Left lung (tissue), 10 donors: ENCODE results near the gene EYA2. TPM values are rescaled to one million over a fixed set of nuclear protein-coding genes. Genes with fewer than 3 reads are reported as not detected.

Experiments
- ATAC-seq: fragments of 200-7000 bp; cut with Tn5 transposase; one replicate; pipeline ENCODE4 v1.9.1; 2020; ENCODE audit warnings: moderate library complexity
- DNase-seq, 4 donors: peaks; one replicate each; pipeline ENCODE4 v3.0.0-alpha.2; 2013 to 2020
- H3K27ac ChIP-seq, 2 donors: fragments of 200-600 bp; sonication (generic) in 1 of 2; one replicate each; pipeline versions ENCODE4 v1.5.0 to v1.8.0; 2020 to 2021
- H3K27me3 ChIP-seq, 2 donors: fragments of 200-600 bp; sonication (generic) in 1 of 2; one replicate each; pipeline versions ENCODE4 v1.5.0 to v1.8.0; 2020 to 2021
- H3K36me3 ChIP-seq, 2 donors: fragments of 200-600 bp; sonication (generic) in 1 of 2; one replicate each; pipeline versions ENCODE4 v1.5.0 to v1.8.0; 2020 to 2021
- H3K4me1 ChIP-seq, 2 donors: fragments of 200-600 bp; one replicate each; pipeline ENCODE4 v1.8.0; 2021
- H3K4me3 ChIP-seq, 2 donors: fragments of 200-600 bp; sonication (generic) in 1 of 2; one replicate each; pipeline versions ENCODE4 v1.5.0 to v1.8.0; 2020 to 2021; ENCODE audit warnings: mild to moderate bottlenecking in 1 of 2
- H3K9me3 ChIP-seq, 2 donors: fragments of 200-600 bp; sonication (generic) in 1 of 2; one replicate each; pipeline versions ENCODE4 v1.5.0 to v1.8.0; 2020 to 2021
- CTCF ChIP-seq, 2 donors: fragments of 200-600 bp; sonication (generic) in 1 of 2; IDR thresholded peaks; one replicate each; pipeline versions ENCODE4 v1.5.0 to v1.8.0; 2021; ENCODE audit warnings: antibody characterized with exemption in 2 of 2
- intact Hi-C, 2 donors: fragments of 100-400 bp; cut with DNase I; formaldehyde crosslinking; loops; one replicate each; pipeline versions ENCODE4 v1.11.2 to v1.14.2; 2022
- polyA plus RNA-seq, 6 donors: library from polyadenylated mRNA; unstranded; fragments of 120-200 nt; gene quantifications; one replicate each; pipeline ENCODE4 v1.2.1, GENCODE V29; 2013; ENCODE audit not compliant: insufficient read length in 6 of 6
- total RNA-seq, 2 donors: library from RNA; stranded (reverse); fragmentation: NEBNext Ultra II Directional; extraction: Animal tissue kit (Norgen Biotek cat#: 25700); gene quantifications; one replicate each; pipeline ENCODE4 v1.2.1, GENCODE V29; 2021
- donor health status: DM: no; HTN: yes; CAD: no.
- donor health status: DM: no; HTN: no; CAD: no.

Gene EYA2
- total and polyA plus RNA-seq, 8 donors = 0.77 to 2.3 (median 1.2) TPM

GRCh38 chr20:46935394-46936017 lies 40.9 kb downstream of the EYA2 start:
- ATAC-seq = no peak
- intact Hi-C loops = no loop called here
- Histone ChIP-seq H3K4me1 (no peaks in the 10 kb centered on the region), H3K9me3 (no peaks in the 10 kb centered on the region), H3K27me3 (peaks cover 0 to 52% of the 10 kb centered on the region in 2 donors), H3K4me3 (no peak overlapping the region), H3K27ac (no peak overlapping the region), H3K36me3 (no peaks in the 10 kb centered on the region)
- TF ChIP-seq CTCF (IDR thresholded peaks at IDR 0.05) = no peak
- DNase-seq = no peak

DNA sequence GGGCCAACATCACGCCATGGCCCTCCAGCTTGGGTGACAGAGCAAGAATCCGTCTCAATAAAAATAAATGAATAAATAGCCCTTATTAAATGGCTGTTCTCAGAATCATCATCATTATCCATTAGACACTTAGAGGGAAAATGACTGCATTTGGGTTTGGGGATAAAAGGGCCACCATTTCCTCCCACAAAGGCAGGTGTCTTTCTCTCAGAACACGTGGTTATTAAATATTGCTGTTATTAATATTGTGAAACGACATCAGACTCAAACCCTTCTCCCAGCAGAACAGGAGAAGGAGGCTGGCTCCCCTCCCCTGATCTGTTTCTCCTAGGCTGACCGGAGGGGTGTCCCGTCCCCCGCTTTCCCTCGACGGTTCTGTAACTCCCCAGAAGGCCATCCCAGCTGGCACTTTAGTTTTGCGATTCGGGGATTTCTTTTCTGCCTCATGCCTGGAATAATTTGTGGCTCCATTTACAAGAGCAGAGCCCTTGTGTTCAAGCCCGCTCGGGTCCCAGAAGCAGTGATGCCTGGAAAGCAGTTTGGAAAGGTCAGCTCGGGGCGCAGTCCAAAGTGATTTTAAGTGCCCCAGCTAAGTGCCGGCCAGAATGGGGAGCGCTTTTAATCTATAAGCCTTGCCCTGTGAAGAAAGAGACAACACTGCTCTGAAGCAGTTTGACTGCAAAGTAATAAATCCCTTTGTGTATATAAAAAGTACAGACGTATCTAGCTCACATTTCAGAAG lies 41.9 kb downstream of the EYA2 start:
- H3K4me1 ChIP-seq = no peaks in the 10 kb centered on the region
- H3K27ac ChIP-seq = no peak overlapping the region
- ATAC-seq (no peak), DNase-seq (no peak)
- TF ChIP-seq CTCF (IDR thresholded peaks at IDR 0.05) = no peak
- H3K27me3 ChIP-seq = peaks cover 0 to 52% of the 10 kb centered on the region in 2 donors
- no peaks in the 10 kb centered on the region for H3K9me3 ChIP-seq
- intact Hi-C loops = no loop called here
- H3K4me3 ChIP-seq = no peak overlapping the region
- H3K36me3 ChIP-seq = no peaks in the 10 kb centered on the region

- no peaks in the 10 kb centered on the region for H3K36me3 ChIP-seq
- no peak overlapping the region for H3K4me3 ChIP-seq
- peaks cover 0 to 47% of the 10 kb centered on the region in 2 donors for H3K27me3 ChIP-seq
- no peak for ATAC-seq
- no peak for DNase-seq
- no peak for TF ChIP-seq CTCF (IDR thresholded peaks at IDR 0.05)
- H3K27ac ChIP-seq = no peak overlapping the region
- no peaks in the 10 kb centered on the region for H3K9me3 ChIP-seq
- no peaks in the 10 kb centered on the region for H3K4me1 ChIP-seq
- intact Hi-C loops = no loop called here
These were observed 42.5 kb downstream of the EYA2 start for GRCh38 chr20:46937157-46937523.

DNA sequence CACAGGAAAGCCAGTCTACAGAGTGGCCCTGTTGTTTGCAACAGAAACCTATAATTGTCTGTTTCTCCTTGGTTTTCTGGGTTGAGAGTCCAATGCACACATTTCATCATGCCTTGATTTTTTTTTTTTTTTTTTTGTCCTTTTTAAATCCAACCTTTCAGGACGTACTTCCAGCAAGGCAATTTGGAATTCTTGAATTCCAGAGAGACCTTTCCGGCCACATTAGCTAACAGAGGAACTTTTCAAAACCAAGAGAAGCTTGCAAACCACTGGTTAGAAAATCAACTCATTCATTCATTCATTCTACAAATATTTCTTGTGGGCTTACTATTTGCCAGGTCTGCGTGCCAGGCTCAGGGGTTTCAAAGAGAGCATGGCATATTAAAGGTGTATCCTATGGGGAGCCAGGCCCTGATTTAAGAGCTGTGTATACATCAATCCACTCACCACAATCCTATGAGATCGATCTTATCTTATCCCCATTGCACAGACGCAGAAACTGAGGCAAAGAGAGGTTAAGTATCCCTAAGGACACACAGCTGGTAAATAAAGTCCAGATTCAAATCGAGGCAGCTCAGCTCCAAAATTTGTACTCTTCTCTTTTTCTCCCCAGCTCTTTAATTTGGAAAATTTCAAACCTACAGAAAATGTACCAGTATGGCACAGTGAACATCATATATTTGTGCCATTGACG lies 43.0 kb downstream of the EYA2 start:
- no peaks in the 10 kb centered on the region for H3K36me3 ChIP-seq
- H3K4me1 ChIP-seq = no peaks in the 10 kb centered on the region
- no peak overlapping the region for H3K4me3 ChIP-seq
- no peak for TF ChIP-seq CTCF (IDR thresholded peaks at IDR 0.05)
- no peaks in the 10 kb centered on the region for H3K9me3 ChIP-seq
- ATAC-seq (no peak), DNase-seq (no peak)
- intact Hi-C loops = no loop called here
- H3K27ac ChIP-seq = no peak overlapping the region
- H3K27me3 ChIP-seq = peaks cover 0 to 45% of the 10 kb centered on the region in 2 donors

GRCh38 chr20:46938434-46938833 lies 43.8 kb downstream of the EYA2 start:
- no peak for ATAC-seq
- intact Hi-C loops = no loop called here
- no peak overlapping the region for H3K4me3 ChIP-seq
- no peaks in the 10 kb centered on the region for H3K36me3 ChIP-seq
- H3K4me1 ChIP-seq = no peaks in the 10 kb centered on the region
- H3K27ac ChIP-seq = no peak overlapping the region
- no peak for TF ChIP-seq CTCF (IDR thresholded peaks at IDR 0.05)
- H3K27me3 ChIP-seq = peaks cover 0 to 50% of the 10 kb centered on the region in 2 donors
- no peaks in the 10 kb centered on the region for H3K9me3 ChIP-seq
- DNase-seq = peak in 1 of 4 donors; percentile 23
